Calu3 (cell line): ENCODE measurements around the gene HOXC4. TPM values are rescaled to one million over a fixed set of nuclear protein-coding genes. Genes with fewer than 3 reads are reported as not detected.

ENCODE experiments used
- BruUV-seq: library from RNA; stranded (reverse); fragments of 400-500 nt; replicated peaks from 2 replicates; lab custom pipeline; 2021; lab: Mats Ljungman, UMichigan
- CTCF ChIA-PET: fragments of 300-600 bp; sonication (Branson Sonifier 250); formaldehyde crosslinking; loops from one replicate; lab custom pipeline; 2022; ENCODE audit warnings: antibody characterized with exemption; lab: Charles Lee
- DNase-seq: peaks from one replicate; pipeline ENCODE4 v3.0.0; 2022
- H3K27ac Mint-ChIP-seq: one replicate; pipeline ENCODE4 v1.8.0; 2022; ENCODE audit warnings: mixed read lengths; ENCODE audit not compliant: unreplicated experiment
- H3K27me3 Mint-ChIP-seq: one replicate; pipeline ENCODE4 v1.8.0; 2022; ENCODE audit warnings: mixed read lengths; ENCODE audit not compliant: unreplicated experiment
- H3K36me3 Mint-ChIP-seq: one replicate; pipeline ENCODE4 v1.8.0; 2022; ENCODE audit warnings: mild to moderate bottlenecking, moderate library complexity, mixed read lengths; ENCODE audit not compliant: insufficient read depth, unreplicated experiment
- H3K4me1 Mint-ChIP-seq: one replicate; pipeline ENCODE4 v1.8.0; 2022; ENCODE audit warnings: mild to moderate bottlenecking, low read depth, mixed read lengths; ENCODE audit not compliant: unreplicated experiment
- H3K4me3 Mint-ChIP-seq: one replicate; pipeline ENCODE4 v1.8.0; 2022; ENCODE audit warnings: mild to moderate bottlenecking, low read depth, moderate library complexity, mixed read lengths; ENCODE audit not compliant: unreplicated experiment
- H3K9me3 Mint-ChIP-seq: one replicate; pipeline ENCODE4 v1.8.0; 2022; ENCODE audit warnings: low read depth, mixed read lengths; ENCODE audit not compliant: unreplicated experiment
- CTCF ChIP-seq: fragments of 200-600 bp; IDR thresholded peaks from one replicate; pipeline ENCODE4 v1.8.0; 2022; ENCODE audit warnings: antibody characterized with exemption; ENCODE audit not compliant: unreplicated experiment
- intact Hi-C: fragments of 100-400 bp; cut with micrococcal nuclease; formaldehyde crosslinking; loops from one replicate; pipeline ENCODE4 v1.10.0; 2022; ENCODE audit not compliant: unreplicated experiment
- total RNA-seq: library from RNA; stranded (reverse); gene quantifications from 2 replicates; pipeline ENCODE4 v1.2.3, GENCODE V29; 2022

Gene HOXC4
- total RNA-seq, 1 experiment from 2014 or later: 0.57 TPM

- Mint-ChIP-seq H3K4me3 (no peak overlapping the region), H3K27me3 (peaks cover 99% of the 10 kb centered on the region), H3K9me3 (no peaks in the 10 kb centered on the region), H3K4me1 (no peaks in the 10 kb centered on the region), H3K36me3 (peaks cover 9% of the 10 kb centered on the region), H3K27ac (no peak overlapping the region)
- no peak for TF ChIP-seq CTCF
- BruUV-seq: no TSS peak
- no peak for DNase-seq
- CTCF ChIA-PET: no interaction called here
- intact Hi-C loops: no loop called here
Observed at GRCh38 chr12:54049108-54049507, 4.5 kb upstream of the HOXC4 start.

GRCh38 chr12:54050482-54050810 lies 3.2 kb upstream of the HOXC4 start:
- intact Hi-C loops: no loop called here

GRCh38 chr12:54051026-54051842 lies 2.4 kb upstream of the HOXC4 start:
- no TSS peak for BruUV-seq
- no peaks in the 10 kb centered on the region for H3K9me3 Mint-ChIP-seq
- intact Hi-C loops: no loop called here
- H3K4me3 Mint-ChIP-seq: no peak overlapping the region
- H3K4me1 Mint-ChIP-seq: no peaks in the 10 kb centered on the region
- TF ChIP-seq CTCF: no peak
- H3K36me3 Mint-ChIP-seq: peaks cover 9% of the 10 kb centered on the region
- H3K27me3 Mint-ChIP-seq: peaks cover 98% of the 10 kb centered on the region
- no peak for DNase-seq
- no peak overlapping the region for H3K27ac Mint-ChIP-seq
- CTCF ChIA-PET: interaction anchor here (0.6 to 0.7 kb wide), 3 partner anchors 44 to 152 kb away, joined by 3 to 5 read pairs (median 4); no protein-coding TSS in a partner anchor

More at GRCh38 chr12:54050482-54050810, 3.2 kb upstream of the HOXC4 start:
- no peak for DNase-seq
- Mint-ChIP-seq H3K4me1 (no peaks in the 10 kb centered on the region), H3K27me3 (peaks cover 98% of the 10 kb centered on the region), H3K27ac (no peak overlapping the region), H3K9me3 (no peaks in the 10 kb centered on the region), H3K4me3 (no peak overlapping the region), H3K36me3 (peaks cover 9% of the 10 kb centered on the region)
- BruUV-seq: no TSS peak
- CTCF ChIA-PET: interaction anchor here (0.6 to 0.7 kb wide), 3 partner anchors 44 to 88 kb away, joined by 3 to 4 read pairs (median 3); no protein-coding TSS in a partner anchor
- no peak for TF ChIP-seq CTCF

- Mint-ChIP-seq H3K9me3 (no peaks in the 10 kb centered on the region), H3K4me1 (no peaks in the 10 kb centered on the region), H3K27ac (no peak overlapping the region), H3K27me3 (peaks cover 98% of the 10 kb centered on the region), H3K4me3 (no peak overlapping the region), H3K36me3 (peaks cover 9% of the 10 kb centered on the region)
- no peak for TF ChIP-seq CTCF
- CTCF ChIA-PET: interaction anchor here (0.7 to 1.0 kb wide), 4 partner anchors 14 to 149 kb away, joined by 3 to 4 read pairs (median 3); no protein-coding TSS in a partner anchor
- no peak for DNase-seq
- BruUV-seq: no TSS peak
- intact Hi-C loops: no loop called here
Observed at GRCh38 chr12:54051874-54052437, 1.7 kb upstream of the HOXC4 start.
